Astrocyte (in vitro differentiated cells and primary cell): ENCODE results near the gene RASGRF2.

Experiments
- CTCF ChIP-seq: IDR thresholded peaks from 2 replicates; pipeline ENCODE4 v1.5.1; 2011; ENCODE audit warnings: low read depth, mild to moderate bottlenecking, inconsistent platforms, low read length, moderate library complexity; ENCODE audit not compliant: insufficient read depth
- EZH2 ChIP-seq: IDR thresholded peaks from 2 replicates; pipeline ENCODE4 v1.6.1; 2012; ENCODE audit warnings: mild to moderate bottlenecking, low read length, inconsistent platforms; ENCODE audit not compliant: insufficient read depth

- TF ChIP-seq CTCF (no peak), EZH2 (no peak)
These were observed 44.4 kb upstream of the RASGRF2 start for GRCh38 chr5:80915716-80916115.
